SU-DHL-6 (cell line): Measurements from ENCODE around the gene TCF4.

Experiments
- CTCF ChIP-seq: fragments of 200-600 bp; sonication (generic); IDR thresholded peaks from one replicate; pipeline ENCODE4 v1.5.1; 2017; ENCODE audit warnings: antibody characterized with exemption, mild to moderate bottlenecking, low read length, moderate library complexity; ENCODE audit not compliant: insufficient read depth, poor library complexity, severe bottlenecking
- EZH2phosphoT487 ChIP-seq: fragments of 200-600 bp; sonication (generic), shearing (Covaris generic); conservative IDR thresholded peaks from 2 replicates; pipeline ENCODE4 v1.6.1; 2018; ENCODE audit warnings: mild to moderate bottlenecking, antibody characterized with exemption, low read length, moderate library complexity, mixed read lengths

GRCh38 chr18:55575066-55575465, 12.9 kb downstream of the TCF4 start:
- TF ChIP-seq CTCF (no peak), EZH2phosphoT487 (no peak)
